C4-2B (cell line): ENCODE measurements around the gene RPRML.

Experiments
- CTCF ChIP-seq: fragments of 450-650 bp; conservative IDR thresholded peaks from 2 replicates; pipeline ENCODE4 v1.5.1; 2017; ENCODE audit warnings: mild to moderate bottlenecking
- ZFX ChIP-seq: fragments of 450-650 bp; IDR thresholded peaks from 2 replicates; pipeline ENCODE4 v1.6.1; 2017

- TF ChIP-seq CTCF: no peak
- TF ChIP-seq ZFX: no peak
Observed at GRCh38 chr17:46951706-46952105, 27.3 kb downstream of the RPRML start.
